ENCODE results near the gene RAF1.

- TF ChIP-seq CTCF (IDR thresholded peaks at IDR 0.05): no peak
- TF ChIP-seq POLR2A (IDR thresholded peaks at IDR 0.05): no peak
Measured at GRCh38 chr3:12612514-12613226, 51.2 kb downstream of the RAF1 start.
